OCI-LY7 (cell line): ENCODE measurements around the gene PLEKHH1. TPM values are rescaled to one million over a fixed set of nuclear protein-coding genes. Genes with fewer than 3 reads are reported as not detected.

Experiments
- BruUV-seq: library from RNA; stranded (reverse); fragments of 400-500 nt; replicated peaks from 2 replicates; lab custom pipeline; 2021; lab: Mats Ljungman, UMichigan
- CTCF ChIA-PET: fragments of 300-600 bp; sonication (Branson Sonifier 250); formaldehyde crosslinking; loops from one replicate; lab custom pipeline; 2022; ENCODE audit warnings: antibody characterized with exemption; ENCODE audit not compliant: unreplicated experiment; lab: Charles Lee
- POLR2A ChIA-PET: fragments of 300-600 bp; sonication (Branson Sonifier 250); formaldehyde crosslinking; loops from one replicate; lab custom pipeline; 2022; ENCODE audit warnings: antibody characterized with exemption; lab: Charles Lee
- DNase-seq: peaks from one replicate; pipeline ENCODE4 v3.0.0-alpha.2; 2015; ENCODE audit warnings: low spot score
- H2AFZ ChIP-seq: fragments of 200-600 bp; sonication (generic), shearing (Covaris generic); 2 replicates; pipeline ENCODE4 v1.6.1; 2014; ENCODE audit warnings: mild to moderate bottlenecking, antibody characterized with exemption, low read length, moderate library complexity
- H3K27ac ChIP-seq: fragments of 200-600 bp; sonication (generic); 2 replicates; pipeline ENCODE4 v1.5.1; 2014; ENCODE audit warnings: mixed run types, low read depth, mild to moderate bottlenecking, moderate library complexity, low read length, inconsistent platforms; ENCODE audit not compliant: poor library complexity, severe bottlenecking
- H3K36me3 ChIP-seq: fragments of 200-600 bp; sonication (generic); 2 replicates; pipeline ENCODE4 v1.6.1; 2014; ENCODE audit warnings: mild to moderate bottlenecking, antibody characterized with exemption, low read length, moderate library complexity, mixed read lengths; ENCODE audit not compliant: insufficient read depth
- H3K4me1 ChIP-seq: fragments of 200-600 bp; sonication (generic); 2 replicates; pipeline ENCODE4 v1.5.1; 2014; ENCODE audit warnings: mild to moderate bottlenecking, low read length; ENCODE audit not compliant: insufficient read depth, poor library complexity, severe bottlenecking
- H3K4me2 ChIP-seq: fragments of 200-600 bp; sonication (generic); 2 replicates; pipeline ENCODE4 v1.6.1; 2014; ENCODE audit warnings: mild to moderate bottlenecking, low read length
- H3K4me3 ChIP-seq: fragments of 200-600 bp; sonication (generic); 2 replicates; pipeline ENCODE4 v1.5.1; 2014; ENCODE audit warnings: mild to moderate bottlenecking, low read depth, low read length; ENCODE audit not compliant: poor library complexity, severe bottlenecking
- H3K79me2 ChIP-seq: fragments of 200-600 bp; sonication (generic); 2 replicates; pipeline ENCODE4 v1.6.1; 2016; ENCODE audit warnings: low read depth, mild to moderate bottlenecking, low read length, moderate library complexity, mixed read lengths; ENCODE audit not compliant: insufficient read depth
- H3K9me2 ChIP-seq: fragments of 200-600 bp; sonication (generic); 2 replicates; pipeline ENCODE4 v1.6.1; 2016; ENCODE audit warnings: mild to moderate bottlenecking, low read length, mixed read lengths; ENCODE audit not compliant: insufficient read depth
- H3K9me3 ChIP-seq: fragments of 200-600 bp; sonication (generic); 2 replicates; pipeline ENCODE4 v1.6.1; 2014; ENCODE audit warnings: mild to moderate bottlenecking, mixed run types, low read length, mixed read lengths
- H4K20me1 ChIP-seq: fragments of 200-600 bp; sonication (generic); 2 replicates; pipeline ENCODE4 v1.6.1; 2014; ENCODE audit warnings: mild to moderate bottlenecking, antibody characterized with exemption, low read length, moderate library complexity, mixed read lengths; ENCODE audit not compliant: insufficient read depth
- CTCF ChIP-seq: fragments of 200-600 bp; sonication (generic); conservative IDR thresholded peaks from 2 replicates; pipeline ENCODE4 v1.5.1; 2014; ENCODE audit warnings: mild to moderate bottlenecking, antibody characterized with exemption, low read length, moderate library complexity, mixed read lengths
- EZH2phosphoT487 ChIP-seq: fragments of 200-600 bp; sonication (generic); IDR thresholded peaks from 2 replicates; pipeline ENCODE4 v1.6.1; 2018; ENCODE audit warnings: low read depth, borderline replicate concordance, mild to moderate bottlenecking, mixed run types, antibody characterized with exemption, low read length, moderate library complexity, mixed read lengths
- intact Hi-C: fragments of 100-400 bp; cut with micrococcal nuclease; formaldehyde crosslinking; loops from one replicate; pipeline ENCODE4 v1.10.0; 2022; ENCODE audit not compliant: unreplicated experiment
- total RNA-seq, 2 experiments: library from RNA; depleted of rRNA in 1 of 2; stranded (reverse); fragments of >200 nt in 1 of 2; shearing (Covaris generic) in 1 of 2; gene quantifications; 2 replicates each; pipeline ENCODE4 v1.2.3, GENCODE V29; 2014 to 2022

The PLEKHH1 gene
- total RNA-seq, 2 experiments from 2014 or later, result not detected

GRCh38 chr14:67627519-67627918 lies 94.4 kb downstream of the PLEKHH1 start:
- Histone ChIP-seq H3K9me2 (no peaks in the 10 kb centered on the region), H3K4me2 (no peak overlapping the region), H2AFZ (no peak overlapping the region), H3K36me3 (no peaks in the 10 kb centered on the region), H3K4me1 (peaks cover 8% of the 10 kb centered on the region), H3K79me2 (no peaks in the 10 kb centered on the region), H3K27ac (no peak overlapping the region), H3K9me3 (no peaks in the 10 kb centered on the region), H4K20me1 (no peaks in the 10 kb centered on the region), H3K4me3 (no peak overlapping the region)
- BruUV-seq, result no TSS peak
- TF ChIP-seq EZH2phosphoT487 (no peak), CTCF (no peak)
- DNase-seq, result no peak
- ChIA-PET POLR2A (no interaction called here), CTCF (no interaction called here)
- intact Hi-C loops, result no loop called here

GRCh38 chr14:67630186-67630585 lies 97.1 kb downstream of the PLEKHH1 start:
- no peaks in the 10 kb centered on the region for H3K79me2 ChIP-seq
- H4K20me1 ChIP-seq, result no peaks in the 10 kb centered on the region
- no peaks in the 10 kb centered on the region for H3K4me1 ChIP-seq
- no peak for DNase-seq
- CTCF ChIA-PET, result no interaction called here
- H2AFZ ChIP-seq, result no peak overlapping the region
- intact Hi-C loops, result no loop called here
- no peak overlapping the region for H3K4me3 ChIP-seq
- no peak for TF ChIP-seq CTCF
- TF ChIP-seq EZH2phosphoT487, result no peak
- H3K36me3 ChIP-seq, result no peaks in the 10 kb centered on the region
- BruUV-seq, result no TSS peak
- POLR2A ChIA-PET, result no interaction called here
- no peaks in the 10 kb centered on the region for H3K9me2 ChIP-seq
- no peak overlapping the region for H3K27ac ChIP-seq
- H3K9me3 ChIP-seq, result no peaks in the 10 kb centered on the region
- H3K4me2 ChIP-seq, result no peak overlapping the region

GRCh38 chr14:67630938-67631337 lies 97.8 kb downstream of the PLEKHH1 start:
- H3K79me2 ChIP-seq, result no peaks in the 10 kb centered on the region
- no peaks in the 10 kb centered on the region for H3K4me1 ChIP-seq
- H3K9me2 ChIP-seq, result no peaks in the 10 kb centered on the region
- H3K9me3 ChIP-seq, result no peaks in the 10 kb centered on the region
- no peak overlapping the region for H3K4me3 ChIP-seq
- CTCF ChIA-PET, result no interaction called here
- no peak for DNase-seq
- no peak overlapping the region for H2AFZ ChIP-seq
- POLR2A ChIA-PET, result interaction anchor here (1.0 kb wide), 1 partner anchor 28 kb away, joined by 3 read pairs; no protein-coding TSS in a partner anchor
- H3K4me2 ChIP-seq, result no peak overlapping the region
- no peaks in the 10 kb centered on the region for H3K36me3 ChIP-seq
- H3K27ac ChIP-seq, result no peak overlapping the region
- H4K20me1 ChIP-seq, result no peaks in the 10 kb centered on the region
- BruUV-seq, result no TSS peak
- TF ChIP-seq CTCF (no peak), EZH2phosphoT487 (no peak)
- intact Hi-C loops, result no loop called here
